Liver (tissue), 9 donors: ENCODE measurements around the gene FLT1. TPM values are rescaled to one million over a fixed set of nuclear protein-coding genes. Genes with fewer than 3 reads are reported as not detected.

ENCODE experiments used
- DNase-seq: peaks from one replicate; pipeline ENCODE4 v3.0.0-alpha.2; 2017; ENCODE audit warnings: low spot score
- H3K27ac ChIP-seq, 2 donors: one replicate each; pipeline ENCODE4 v1.7.0; 2013; ENCODE audit warnings: inconsistent platforms in 2 of 2, low read length in 2 of 2, control low read depth in 1 of 2, low read depth in 1 of 2, mild to moderate bottlenecking in 1 of 2
- H3K27me3 ChIP-seq, 4 donors: one replicate each; pipeline versions ENCODE4 v1.6.1 to v1.7.0; 2013; ENCODE audit warnings: low read length in 3 of 4, inconsistent platforms in 1 of 4, mild to moderate bottlenecking in 1 of 4, moderate library complexity in 1 of 4; ENCODE audit not compliant: control insufficient read depth in 4 of 4, insufficient read depth in 4 of 4
- H3K36me3 ChIP-seq, 4 donors: one replicate each; pipeline versions ENCODE4 v1.6.1 to v1.7.0; 2013; ENCODE audit warnings: low read length in 3 of 4, mild to moderate bottlenecking in 3 of 4, low read depth in 1 of 4, moderate library complexity in 1 of 4; ENCODE audit not compliant: control insufficient read depth in 4 of 4, insufficient read depth in 3 of 4
- H3K4me1 ChIP-seq, 4 donors: one replicate each; pipeline versions ENCODE4 v1.6.1 to v1.7.0; 2013; ENCODE audit warnings: low read length in 3 of 4, mild to moderate bottlenecking in 3 of 4, moderate library complexity in 1 of 4; ENCODE audit not compliant: control insufficient read depth in 4 of 4, insufficient read depth in 4 of 4
- H3K4me3 ChIP-seq, 3 donors: one replicate each; pipeline versions ENCODE4 v1.6.1 to v1.7.0; 2013; ENCODE audit warnings: low read length in 3 of 3, control low read depth in 1 of 3, low read depth in 1 of 3, mild to moderate bottlenecking in 1 of 3
- H3K9ac ChIP-seq, 2 donors: one replicate each; pipeline ENCODE4 v1.7.0; 2013; ENCODE audit warnings: low read length in 2 of 2, mild to moderate bottlenecking in 2 of 2, moderate library complexity in 2 of 2, control low read depth in 1 of 2, low read depth in 1 of 2
- H3K9me3 ChIP-seq, 4 donors: one replicate each; pipeline versions ENCODE4 v1.6.1 to v1.7.0; 2013; ENCODE audit warnings: low read length in 3 of 4; ENCODE audit not compliant: control insufficient read depth in 4 of 4
- ATF3 ChIP-seq: IDR thresholded peaks from 2 replicates; pipeline ENCODE4 v1.6.1; 2016; ENCODE audit warnings: antibody characterized with exemption
- CTCF ChIP-seq: fragments of 150-350 bp; IDR thresholded peaks from 2 replicates; pipeline ENCODE4 v1.5.1; 2017; ENCODE audit warnings: improper control_type of control experiment, low read depth, low read length; ENCODE audit not compliant: missing input control
- EGR1 ChIP-seq, 2 donors: IDR thresholded peaks; 2 replicates each; pipeline ENCODE4 v1.6.1; 2016 to 2018; ENCODE audit warnings: antibody characterized with exemption in 2 of 2, low read depth in 2 of 2
- FOXA1 ChIP-seq: IDR thresholded peaks from 2 replicates; pipeline ENCODE4 v1.6.1; 2016; ENCODE audit warnings: antibody characterized with exemption
- FOXA2 ChIP-seq: IDR thresholded peaks from 2 replicates; pipeline ENCODE4 v1.6.1; 2016; ENCODE audit warnings: antibody characterized with exemption
- GABPA ChIP-seq, 2 donors: IDR thresholded peaks in 1 of 2; conservative IDR thresholded peaks in 1 of 2; 2 replicates each; pipeline ENCODE4 v1.6.1; 2016; ENCODE audit warnings: antibody characterized with exemption in 2 of 2, mild to moderate bottlenecking in 1 of 2, moderate library complexity in 1 of 2
- HNF4A ChIP-seq, 2 donors: conservative IDR thresholded peaks; 2 replicates each; pipeline ENCODE4 v1.6.1; 2016; ENCODE audit warnings: antibody characterized with exemption in 2 of 2, mild to moderate bottlenecking in 2 of 2
- HNF4G ChIP-seq: IDR thresholded peaks from 2 replicates; pipeline ENCODE4 v1.6.1; 2016; ENCODE audit warnings: antibody characterized with exemption
- JUND ChIP-seq, 2 donors: IDR thresholded peaks; 2 replicates each; pipeline ENCODE4 v1.6.1; 2016; ENCODE audit warnings: antibody characterized with exemption in 2 of 2
- MAX ChIP-seq: IDR thresholded peaks from 2 replicates; pipeline ENCODE4 v1.6.1; 2016; ENCODE audit warnings: antibody characterized with exemption
- NR2F2 ChIP-seq: IDR thresholded peaks from 2 replicates; pipeline ENCODE4 v1.6.1; 2016; ENCODE audit warnings: antibody characterized with exemption
- RAD21 ChIP-seq, 2 donors: IDR thresholded peaks; 2 replicates each; pipeline ENCODE4 v1.6.1; 2016; ENCODE audit warnings: antibody characterized with exemption in 2 of 2, mild to moderate bottlenecking in 2 of 2
- REST ChIP-seq: IDR thresholded peaks from 2 replicates; pipeline ENCODE4 v1.6.1; 2016; ENCODE audit warnings: antibody characterized with exemption, mild to moderate bottlenecking
- RXRA ChIP-seq, 2 donors: IDR thresholded peaks; 2 replicates each; pipeline ENCODE4 v1.6.1; 2017 to 2018; ENCODE audit warnings: antibody characterized with exemption in 2 of 2, mild to moderate bottlenecking in 1 of 2
- SP1 ChIP-seq: IDR thresholded peaks from 2 replicates; pipeline ENCODE4 v1.6.1; 2018; ENCODE audit warnings: antibody characterized with exemption, mild to moderate bottlenecking
- TAF1 ChIP-seq: conservative IDR thresholded peaks from 2 replicates; pipeline ENCODE4 v1.6.1; 2016; ENCODE audit warnings: antibody characterized with exemption, mild to moderate bottlenecking
- YY1 ChIP-seq: IDR thresholded peaks from 2 replicates; pipeline ENCODE4 v1.6.1; 2016; ENCODE audit warnings: antibody characterized with exemption, mild to moderate bottlenecking
- ZBTB33 ChIP-seq: IDR thresholded peaks from 2 replicates; pipeline ENCODE4 v1.6.1; 2016; ENCODE audit warnings: antibody characterized with exemption
- WGBS: extraction: QIAGEN DNeasy Blood & Tissue Kit; methylation state at CpG from one replicate; pipeline ENCODE4 v1.1.7; 2013; 5-methylcytosine and 5-hydroxymethylcytosine counted together
- polyA plus RNA-seq, 2 donors: library from polyadenylated mRNA; stranded (reverse) in 1 of 2; unstranded in 1 of 2; fragments of 200-250 nt in 1 of 2; fragments of >200 nt in 1 of 2; fragmentation: Nextera tagmentation in 1 of 2; extraction: Ambion mirVana in 1 of 2; gene quantifications; one replicate each; pipeline versions ENCODE4 v1.2.1 to v1.2.3, GENCODE V29; 2013 to 2015
- total RNA-seq, 2 donors: library from RNA; depleted of rRNA; stranded (reverse); fragments of >200 nt; gene quantifications; one replicate each; pipeline ENCODE4 v1.2.3, GENCODE V29; 2014
- donor health status: healthy.
- donor health status: healthy.
- donor health status: healthy.
- donor health status: healthy.
- donor health status: healthy.

Gene FLT1
- total and polyA plus RNA-seq, 4 donors: 4.1 to 19.7 (median 9.3) TPM

- no peak for TF ChIP-seq EGR1 (IDR thresholded peaks at IDR 0.05; ENCODE audit: low read depth in 2 of 2)
Measured at GRCh38 chr13:28438067-28438466, 56.9 kb downstream of the FLT1 start (continued).

GRCh38 chr13:28435917-28436316 is 59.0 kb downstream of the FLT1 start:
- no peak overlapping the region for H3K27ac ChIP-seq
- no peaks in the 10 kb centered on the region for H3K4me1 ChIP-seq
- no peak overlapping the region for H3K4me3 ChIP-seq
- no peak overlapping the region for H3K9ac ChIP-seq
- H3K27me3 ChIP-seq: peaks cover 0 to 18% (median 2%) of the 10 kb centered on the region in 4 donors
- H3K9me3 ChIP-seq: no peaks in the 10 kb centered on the region
- no peak for TF ChIP-seq YY1
- no peak for TF ChIP-seq ZBTB33
- no peak for TF ChIP-seq FOXA1
- TF ChIP-seq JUND (IDR thresholded peaks at IDR 0.05): no peak
- TF ChIP-seq ATF3: no peak
- TF ChIP-seq REST: no peak
- no peak for TF ChIP-seq HNF4A (conservative IDR thresholded peaks at IDR 0.05)
- no peak for TF ChIP-seq HNF4G
- no peak for TF ChIP-seq RXRA (IDR thresholded peaks at IDR 0.05)
- TF ChIP-seq EGR1 (IDR thresholded peaks at IDR 0.05; ENCODE audit: low read depth in 2 of 2): no peak
- no peak for TF ChIP-seq MAX
- no peak for TF ChIP-seq FOXA2
- no peak for TF ChIP-seq CTCF
- TF ChIP-seq SP1: no peak
- TF ChIP-seq TAF1: no peak
- TF ChIP-seq NR2F2: no peak
- no peak for TF ChIP-seq RAD21 (IDR thresholded peaks at IDR 0.05)
- no peak for TF ChIP-seq GABPA (IDR thresholded peaks at IDR 0.05 in 1 of 2, conservative IDR thresholded peaks at IDR 0.05 in 1 of 2)
- no peak for DNase-seq
- no peaks in the 10 kb centered on the region for H3K36me3 ChIP-seq
- 58% methylated on average over 6 of the region's 6 CpGs for WGBS
